Ishikawa (cell line): ENCODE measurements around the gene SPRING1.

Source experiments
- CEBPB ChIP-seq: IDR thresholded peaks from 2 replicates; pipeline ENCODE4 v1.6.1; 2012
- CREB1 ChIP-seq: IDR thresholded peaks from 2 replicates; pipeline ENCODE4 v1.6.1; 2012; ENCODE audit warnings: low read depth
- EGR1 ChIP-seq: IDR thresholded peaks from 2 replicates; pipeline ENCODE4 v1.6.1; 2012
- EP300 ChIP-seq: IDR thresholded peaks from 2 replicates; pipeline ENCODE4 v1.6.1; 2012; ENCODE audit warnings: borderline replicate concordance
- FOXM1 ChIP-seq: IDR thresholded peaks from 2 replicates; pipeline ENCODE4 v1.6.1; 2012; ENCODE audit warnings: low read depth, borderline replicate concordance
- MAX ChIP-seq: IDR thresholded peaks from 2 replicates; pipeline ENCODE4 v1.6.1; 2012
- NFIC ChIP-seq: IDR thresholded peaks from 2 replicates; pipeline ENCODE4 v1.6.1; 2012
- RAD21 ChIP-seq: IDR thresholded peaks from 2 replicates; pipeline ENCODE4 v1.6.1; 2012; ENCODE audit warnings: low read depth
- REST ChIP-seq: IDR thresholded peaks from 2 replicates; pipeline ENCODE4 v1.6.1; 2012; ENCODE audit warnings: low read depth, mild to moderate bottlenecking
- TAF1 ChIP-seq: IDR thresholded peaks from 2 replicates; pipeline ENCODE4 v1.6.1; 2012; ENCODE audit warnings: low read depth, mild to moderate bottlenecking
- TCF12 ChIP-seq: IDR thresholded peaks from 2 replicates; pipeline ENCODE4 v1.6.1; 2012; ENCODE audit warnings: low read depth
- TEAD4 ChIP-seq: IDR thresholded peaks from 2 replicates; pipeline ENCODE4 v1.6.1; 2012
- USF1 ChIP-seq: IDR thresholded peaks from 2 replicates; pipeline ENCODE4 v1.6.1; 2012
- YY1 ChIP-seq: IDR thresholded peaks from 2 replicates; pipeline ENCODE4 v1.6.1; 2012; ENCODE audit warnings: low read depth
- ZBTB7A ChIP-seq: IDR thresholded peaks from 2 replicates; pipeline ENCODE4 v1.6.1; 2012; ENCODE audit warnings: low read depth

The SPRING1 gene

GRCh38 chr12:116779597-116779996 is 41.7 kb upstream of the SPRING1 start:
- no peak for TF ChIP-seq TAF1
- no peak for TF ChIP-seq FOXM1
- TF ChIP-seq NFIC, result no peak
- TF ChIP-seq EP300, result no peak
- TF ChIP-seq MAX, result no peak
- TF ChIP-seq TEAD4, result no peak
- TF ChIP-seq EGR1, result no peak
- TF ChIP-seq TCF12, result no peak
- no peak for TF ChIP-seq CEBPB
- TF ChIP-seq CREB1, result no peak

- TF ChIP-seq REST (no peak), NFIC (no peak), USF1 (no peak), YY1 (no peak), RAD21 (no peak), EP300 (no peak), FOXM1 (no peak), TCF12 (no peak), EGR1 (no peak), TAF1 (no peak), CEBPB (no peak), MAX (no peak), TEAD4 (no peak), CREB1 (no peak), ZBTB7A (no peak)
Measured at GRCh38 chr12:116777245-116777644, 39.4 kb upstream of the SPRING1 start.

- TF ChIP-seq EP300 (no peak), TCF12 (no peak), CREB1 (no peak), REST (no peak), MAX (no peak), TAF1 (no peak), NFIC (no peak), FOXM1 (no peak), TEAD4 (no peak), RAD21 (no peak), YY1 (no peak), EGR1 (no peak), ZBTB7A (no peak), USF1 (no peak)
Measured at GRCh38 chr12:116774020-116774419, 36.2 kb upstream of the SPRING1 start.

GRCh38 chr12:116773276-116773731 is 35.4 kb upstream of the SPRING1 start:
- TF ChIP-seq CREB1 (no peak), YY1 (no peak), ZBTB7A (no peak), NFIC (no peak)

- TF ChIP-seq TEAD4 (no peak), EP300 (no peak), REST (no peak), TAF1 (no peak), MAX (no peak), NFIC (no peak)
Measured at GRCh38 chr12:116771651-116772050, 33.8 kb upstream of the SPRING1 start.
